ENCODE measurements around the gene PIK3AP1.

DNA sequence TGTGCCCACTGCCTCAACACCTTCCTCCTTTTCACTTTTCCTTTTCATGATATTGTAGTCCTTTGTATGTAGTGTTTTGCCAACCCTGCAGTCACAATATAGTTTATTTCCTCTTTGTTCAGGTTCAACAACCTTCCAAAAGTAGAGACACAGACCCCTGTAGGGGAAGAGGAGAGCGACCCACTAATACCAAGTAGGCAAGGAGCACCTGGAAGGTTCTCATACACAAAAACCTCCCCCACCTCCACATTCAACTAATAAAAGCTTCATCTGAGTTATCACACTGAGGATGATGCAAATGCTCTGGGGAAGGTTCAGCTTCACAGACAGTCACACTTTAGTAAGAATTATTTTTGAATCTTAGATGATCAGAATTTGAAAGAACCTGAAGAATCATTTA is 41.6 kb downstream of the PIK3AP1 start:
- TF ChIP-seq, protein P1, sequence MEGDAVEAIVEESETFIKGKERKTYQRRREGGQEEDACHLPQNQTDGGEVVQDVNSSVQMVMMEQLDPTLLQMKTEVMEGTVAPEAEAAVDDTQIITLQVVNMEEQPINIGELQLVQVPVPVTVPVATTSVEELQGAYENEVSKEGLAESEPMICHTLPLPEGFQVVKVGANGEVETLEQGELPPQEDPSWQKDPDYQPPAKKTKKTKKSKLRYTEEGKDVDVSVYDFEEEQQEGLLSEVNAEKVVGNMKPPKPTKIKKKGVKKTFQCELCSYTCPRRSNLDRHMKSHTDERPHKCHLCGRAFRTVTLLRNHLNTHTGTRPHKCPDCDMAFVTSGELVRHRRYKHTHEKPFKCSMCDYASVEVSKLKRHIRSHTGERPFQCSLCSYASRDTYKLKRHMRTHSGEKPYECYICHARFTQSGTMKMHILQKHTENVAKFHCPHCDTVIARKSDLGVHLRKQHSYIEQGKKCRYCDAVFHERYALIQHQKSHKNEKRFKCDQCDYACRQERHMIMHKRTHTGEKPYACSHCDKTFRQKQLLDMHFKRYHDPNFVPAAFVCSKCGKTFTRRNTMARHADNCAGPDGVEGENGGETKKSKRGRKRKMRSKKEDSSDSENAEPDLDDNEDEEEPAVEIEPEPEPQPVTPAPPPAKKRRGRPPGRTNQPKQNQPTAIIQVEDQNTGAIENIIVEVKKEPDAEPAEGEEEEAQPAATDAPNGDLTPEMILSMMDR (IDR thresholded peaks at IDR 0.05) = no peak
- TF ChIP-seq SMC3 (IDR thresholded peaks at IDR 0.05) (no peak), POLR2AphosphoS2 (conservative IDR thresholded peaks at IDR 0.05; ENCODE audit: low read length) (no peak)
